Vagina (tissue), 2 donors: ENCODE measurements around the gene CPT1A.

Experiments used
- CTCF ChIP-seq, 3 experiments: fragments of 450-650 bp in 2 of 3; fragments of 200-600 bp in 1 of 3; sonication (generic) in 1 of 3; IDR thresholded peaks; one replicate each; pipeline ENCODE4 v1.5.1; 2017 to 2019; ENCODE audit warnings: antibody characterized with exemption in 3 of 3, mild to moderate bottlenecking in 2 of 3, moderate library complexity in 2 of 3
- POLR2A ChIP-seq, 2 donors: fragments of 450-650 bp; IDR thresholded peaks; one replicate each; pipeline ENCODE4 v1.6.1; 2017; ENCODE audit warnings: antibody characterized with exemption in 2 of 2, mild to moderate bottlenecking in 2 of 2, moderate library complexity in 2 of 2
- POLR2AphosphoS5 ChIP-seq, 2 donors: sonication (generic); formaldehyde crosslinking; IDR thresholded peaks; one replicate each; pipeline ENCODE4 v1.9.0; 2017; ENCODE audit warnings: antibody characterized with exemption in 2 of 2, mild to moderate bottlenecking in 2 of 2, low read depth in 1 of 2; ENCODE audit not compliant: insufficient read depth in 1 of 2

GRCh38 chr11:68770781-68771180 is 70.9 kb downstream of the CPT1A start:
- TF ChIP-seq POLR2A (IDR thresholded peaks at IDR 0.05) (no peak), CTCF (IDR thresholded peaks at IDR 0.05) (no peak), POLR2AphosphoS5 (IDR thresholded peaks at IDR 0.05; ENCODE audit: insufficient read depth in 1 of 2, low read depth in 1 of 2) (no peak)
